Measurements from ENCODE around the gene ICAM5. TPM values are rescaled to one million over a fixed set of nuclear protein-coding genes. Genes with fewer than 3 reads are reported as not detected.
A peak's percentile ranks its signal among the peaks of the same experiment; 100 is the strongest.

Gene ICAM5
- total and polyA plus RNA-seq, 9 of the 15 experiments (the other 6 are each of a cell fraction or from before 2014, with no cell fraction given): 0.10 to 114 (median 13.7) TPM

DNA sequence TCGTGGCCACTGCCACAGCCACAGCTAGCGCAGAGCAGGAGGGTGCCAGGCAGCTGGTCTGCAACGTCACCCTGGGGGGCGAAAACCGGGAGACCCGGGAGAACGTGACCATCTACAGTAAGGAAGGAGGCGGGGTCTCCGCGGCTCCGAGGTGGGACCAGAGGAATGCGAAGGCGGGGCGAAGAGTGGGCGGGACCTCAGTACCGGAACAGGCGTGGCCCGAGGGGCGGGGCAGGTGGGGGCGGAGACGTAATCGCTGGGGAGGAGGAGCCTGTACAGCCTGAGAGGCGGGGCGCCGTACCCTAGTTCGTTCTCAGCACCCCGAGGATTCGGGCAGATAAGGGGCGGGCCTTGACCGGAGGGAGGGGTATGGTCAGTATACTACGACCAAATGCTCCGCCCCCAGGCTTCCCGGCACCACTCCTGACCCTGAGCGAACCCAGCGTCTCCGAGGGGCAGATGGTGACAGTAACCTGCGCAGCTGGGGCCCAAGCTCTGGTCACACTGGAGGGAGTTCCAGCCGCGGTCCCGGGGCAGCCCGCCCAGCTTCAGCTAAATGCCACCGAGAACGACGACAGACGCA is 2.5 kb downstream of the ICAM5 start (continued):
- TF ChIP-seq, protein P1, sequence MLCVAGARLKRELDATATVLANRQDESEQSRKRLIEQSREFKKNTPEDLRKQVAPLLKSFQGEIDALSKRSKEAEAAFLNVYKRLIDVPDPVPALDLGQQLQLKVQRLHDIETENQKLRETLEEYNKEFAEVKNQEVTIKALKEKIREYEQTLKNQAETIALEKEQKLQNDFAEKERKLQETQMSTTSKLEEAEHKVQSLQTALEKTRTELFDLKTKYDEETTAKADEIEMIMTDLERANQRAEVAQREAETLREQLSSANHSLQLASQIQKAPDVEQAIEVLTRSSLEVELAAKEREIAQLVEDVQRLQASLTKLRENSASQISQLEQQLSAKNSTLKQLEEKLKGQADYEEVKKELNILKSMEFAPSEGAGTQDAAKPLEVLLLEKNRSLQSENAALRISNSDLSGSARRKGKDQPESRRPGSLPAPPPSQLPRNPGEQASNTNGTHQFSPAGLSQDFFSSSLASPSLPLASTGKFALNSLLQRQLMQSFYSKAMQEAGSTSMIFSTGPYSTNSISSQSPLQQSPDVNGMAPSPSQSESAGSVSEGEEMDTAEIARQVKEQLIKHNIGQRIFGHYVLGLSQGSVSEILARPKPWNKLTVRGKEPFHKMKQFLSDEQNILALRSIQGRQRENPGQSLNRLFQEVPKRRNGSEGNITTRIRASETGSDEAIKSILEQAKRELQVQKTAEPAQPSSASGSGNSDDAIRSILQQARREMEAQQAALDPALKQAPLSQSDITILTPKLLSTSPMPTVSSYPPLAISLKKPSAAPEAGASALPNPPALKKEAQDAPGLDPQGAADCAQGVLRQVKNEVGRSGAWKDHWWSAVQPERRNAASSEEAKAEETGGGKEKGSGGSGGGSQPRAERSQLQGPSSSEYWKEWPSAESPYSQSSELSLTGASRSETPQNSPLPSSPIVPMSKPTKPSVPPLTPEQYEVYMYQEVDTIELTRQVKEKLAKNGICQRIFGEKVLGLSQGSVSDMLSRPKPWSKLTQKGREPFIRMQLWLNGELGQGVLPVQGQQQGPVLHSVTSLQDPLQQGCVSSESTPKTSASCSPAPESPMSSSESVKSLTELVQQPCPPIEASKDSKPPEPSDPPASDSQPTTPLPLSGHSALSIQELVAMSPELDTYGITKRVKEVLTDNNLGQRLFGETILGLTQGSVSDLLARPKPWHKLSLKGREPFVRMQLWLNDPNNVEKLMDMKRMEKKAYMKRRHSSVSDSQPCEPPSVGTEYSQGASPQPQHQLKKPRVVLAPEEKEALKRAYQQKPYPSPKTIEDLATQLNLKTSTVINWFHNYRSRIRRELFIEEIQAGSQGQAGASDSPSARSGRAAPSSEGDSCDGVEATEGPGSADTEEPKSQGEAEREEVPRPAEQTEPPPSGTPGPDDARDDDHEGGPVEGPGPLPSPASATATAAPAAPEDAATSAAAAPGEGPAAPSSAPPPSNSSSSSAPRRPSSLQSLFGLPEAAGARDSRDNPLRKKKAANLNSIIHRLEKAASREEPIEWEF (CRISPR knock-in tag; IDR thresholded peaks at IDR 0.05): no peak
- peak; percentile 40 for TF ChIP-seq RBBP5 (IDR thresholded peaks at IDR 0.05; ENCODE audit: borderline replicate concordance, insufficient read depth, low read length, poor library complexity, severe bottlenecking)
- no peak for TF ChIP-seq ZBTB8A (IDR thresholded peaks at IDR 0.05; ENCODE audit: partially characterized antibody)
- TF ChIP-seq TBP (optimal IDR thresholded peaks at IDR 0.05; ENCODE audit: low read depth, low read length): peak; percentile 17
- TF ChIP-seq RBM17 (IDR thresholded peaks at IDR 0.05; ENCODE audit: borderline replicate concordance, low read depth, low read length): no peak
- TF ChIP-seq, protein P2, sequence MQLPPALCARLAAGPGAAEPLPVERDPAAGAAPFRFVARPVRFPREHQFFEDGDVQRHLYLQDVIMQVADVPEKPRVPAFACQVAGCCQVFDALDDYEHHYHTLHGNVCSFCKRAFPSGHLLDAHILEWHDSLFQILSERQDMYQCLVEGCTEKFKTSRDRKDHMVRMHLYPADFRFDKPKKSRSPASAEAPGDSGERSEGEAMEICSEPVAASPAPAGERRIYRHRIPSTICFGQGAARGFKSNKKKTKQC (CRISPR knock-in tag; IDR thresholded peaks at IDR 0.05): 0 out of 2 replicates have a peak, but pooled peaks have one; percentile 4
- TF ChIP-seq ZNF79 (CRISPR knock-in tag; IDR thresholded peaks at IDR 0.05; ENCODE audit: low read depth): no peak
- TF ChIP-seq, protein P3, sequence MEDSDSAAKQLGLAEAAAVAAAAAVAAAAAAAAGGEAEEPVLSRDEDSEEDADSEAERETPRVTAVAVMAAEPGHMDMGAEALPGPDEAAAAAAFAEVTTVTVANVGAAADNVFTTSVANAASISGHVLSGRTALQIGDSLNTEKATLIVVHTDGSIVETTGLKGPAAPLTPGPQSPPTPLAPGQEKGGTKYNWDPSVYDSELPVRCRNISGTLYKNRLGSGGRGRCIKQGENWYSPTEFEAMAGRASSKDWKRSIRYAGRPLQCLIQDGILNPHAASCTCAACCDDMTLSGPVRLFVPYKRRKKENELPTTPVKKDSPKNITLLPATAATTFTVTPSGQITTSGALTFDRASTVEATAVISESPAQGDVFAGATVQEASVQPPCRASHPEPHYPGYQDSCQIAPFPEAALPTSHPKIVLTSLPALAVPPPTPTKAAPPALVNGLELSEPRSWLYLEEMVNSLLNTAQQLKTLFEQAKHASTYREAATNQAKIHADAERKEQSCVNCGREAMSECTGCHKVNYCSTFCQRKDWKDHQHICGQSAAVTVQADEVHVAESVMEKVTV (CRISPR knock-in tag; IDR thresholded peaks at IDR 0.05): no peak
- peak; percentile 45 for TF ChIP-seq HNRNPLL (IDR thresholded peaks at IDR 0.05; ENCODE audit: low read depth, low read length, poor library complexity, severe bottlenecking)
- TF ChIP-seq, protein P4, sequence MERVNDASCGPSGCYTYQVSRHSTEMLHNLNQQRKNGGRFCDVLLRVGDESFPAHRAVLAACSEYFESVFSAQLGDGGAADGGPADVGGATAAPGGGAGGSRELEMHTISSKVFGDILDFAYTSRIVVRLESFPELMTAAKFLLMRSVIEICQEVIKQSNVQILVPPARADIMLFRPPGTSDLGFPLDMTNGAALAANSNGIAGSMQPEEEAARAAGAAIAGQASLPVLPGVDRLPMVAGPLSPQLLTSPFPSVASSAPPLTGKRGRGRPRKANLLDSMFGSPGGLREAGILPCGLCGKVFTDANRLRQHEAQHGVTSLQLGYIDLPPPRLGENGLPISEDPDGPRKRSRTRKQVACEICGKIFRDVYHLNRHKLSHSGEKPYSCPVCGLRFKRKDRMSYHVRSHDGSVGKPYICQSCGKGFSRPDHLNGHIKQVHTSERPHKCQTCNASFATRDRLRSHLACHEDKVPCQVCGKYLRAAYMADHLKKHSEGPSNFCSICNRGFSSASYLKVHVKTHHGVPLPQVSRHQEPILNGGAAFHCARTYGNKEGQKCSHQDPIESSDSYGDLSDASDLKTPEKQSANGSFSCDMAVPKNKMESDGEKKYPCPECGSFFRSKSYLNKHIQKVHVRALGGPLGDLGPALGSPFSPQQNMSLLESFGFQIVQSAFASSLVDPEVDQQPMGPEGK (CRISPR knock-in tag; IDR thresholded peaks at IDR 0.05; ENCODE audit: borderline replicate concordance): no peak
- TF ChIP-seq NR2F6 (CRISPR knock-in tag; IDR thresholded peaks at IDR 0.05): no peak
- 0 out of 2 replicates have a peak, but pooled peaks have one; percentile 17 for TF ChIP-seq CBX1 (IDR thresholded peaks at IDR 0.05; ENCODE audit: low read depth)
- no peak for TF ChIP-seq MCM5 (IDR thresholded peaks at IDR 0.05; ENCODE audit: low read depth)
- TF ChIP-seq NFATC3 (IDR thresholded peaks at IDR 0.05): no peak
- TF ChIP-seq, protein P5, sequence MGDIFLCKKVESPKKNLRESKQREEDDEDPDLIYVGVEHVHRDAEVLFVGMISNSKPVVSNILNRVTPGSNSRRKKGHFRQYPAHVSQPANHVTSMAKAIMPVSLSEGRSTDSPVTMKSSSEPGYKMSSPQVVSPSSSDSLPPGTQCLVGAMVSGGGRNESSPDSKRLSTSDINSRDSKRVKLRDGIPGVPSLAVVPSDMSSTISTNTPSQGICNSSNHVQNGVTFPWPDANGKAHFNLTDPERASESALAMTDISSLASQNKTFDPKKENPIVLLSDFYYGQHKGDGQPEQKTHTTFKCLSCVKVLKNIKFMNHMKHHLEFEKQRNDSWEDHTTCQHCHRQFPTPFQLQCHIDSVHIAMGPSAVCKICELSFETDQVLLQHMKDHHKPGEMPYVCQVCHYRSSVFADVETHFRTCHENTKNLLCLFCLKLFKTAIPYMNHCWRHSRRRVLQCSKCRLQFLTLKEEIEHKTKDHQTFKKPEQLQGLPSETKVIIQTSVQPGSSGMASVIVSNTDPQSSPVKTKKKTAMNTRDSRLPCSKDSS (IDR thresholded peaks at IDR 0.05; ENCODE audit: low read depth, partially characterized antibody): no peak
- no peak for TF ChIP-seq ZNF217 (CRISPR knock-in tag; IDR thresholded peaks at IDR 0.05)

All from K562 (cell line).